DOHH2 (cell line): Measurements from ENCODE around the gene PPP1R13B.

Experiments used
- H3F3A ChIP-seq: fragments of 200-600 bp; sonication (generic), shearing (Covaris generic); 2 replicates; pipeline ENCODE4 v1.6.0; 2016; ENCODE audit warnings: antibody characterized with exemption, mild to moderate bottlenecking; ENCODE audit not compliant: control insufficient read depth, insufficient read depth
- H3K27ac ChIP-seq: fragments of 200-600 bp; sonication (generic); 2 replicates; pipeline ENCODE4 v1.5.1; 2014; ENCODE audit warnings: low read depth, mild to moderate bottlenecking, low read length, moderate library complexity
- H3K27me3 ChIP-seq: fragments of 200-600 bp; sonication (generic); 2 replicates; pipeline ENCODE4 v1.6.1; 2014; ENCODE audit warnings: mild to moderate bottlenecking, low read length, mixed read lengths; ENCODE audit not compliant: control insufficient read depth
- H3K36me3 ChIP-seq: fragments of 200-600 bp; sonication (generic); 2 replicates; pipeline ENCODE4 v1.6.1; 2014; ENCODE audit warnings: mild to moderate bottlenecking, low read length, moderate library complexity, mixed read lengths; ENCODE audit not compliant: control insufficient read depth
- H3K4me1 ChIP-seq: fragments of 200-600 bp; sonication (generic); 2 replicates; pipeline ENCODE4 v1.6.1; 2014; ENCODE audit warnings: mild to moderate bottlenecking, low read length, mixed read lengths; ENCODE audit not compliant: control insufficient read depth
- H3K4me2 ChIP-seq: fragments of 200-600 bp; sonication (generic); 2 replicates; pipeline ENCODE4 v1.6.0; 2014; ENCODE audit warnings: mild to moderate bottlenecking, low read length, moderate library complexity
- H3K4me3 ChIP-seq: fragments of 200-600 bp; sonication (generic); 2 replicates; pipeline ENCODE4 v1.5.1; 2014; ENCODE audit warnings: mild to moderate bottlenecking, low read length, mixed read lengths
- H3K79me2 ChIP-seq: fragments of 200-600 bp; sonication (generic); 2 replicates; pipeline ENCODE4 v1.6.1; 2014; ENCODE audit warnings: mild to moderate bottlenecking, low read length, mixed read lengths; ENCODE audit not compliant: control insufficient read depth
- H3K9me2 ChIP-seq: fragments of 200-600 bp; sonication (generic); replicated peaks from 2 replicates; pipeline ENCODE4 v1.6.1; 2014; ENCODE audit warnings: mild to moderate bottlenecking, low read length, mixed read lengths; ENCODE audit not compliant: control insufficient read depth
- H3K9me3 ChIP-seq: fragments of 200-600 bp; sonication (generic); 2 replicates; pipeline ENCODE4 v1.6.1; 2014; ENCODE audit warnings: antibody characterized with exemption, low read length, mixed read lengths; ENCODE audit not compliant: control insufficient read depth, insufficient read depth
- H4K20me1 ChIP-seq: fragments of 200-600 bp; sonication (generic); 2 replicates; pipeline ENCODE4 v1.6.0; 2014; ENCODE audit warnings: low read depth, mild to moderate bottlenecking, antibody characterized with exemption, low read length, moderate library complexity; ENCODE audit not compliant: control insufficient read depth, insufficient read depth
- EZH2phosphoT487 ChIP-seq: fragments of 200-600 bp; sonication (generic); IDR thresholded peaks from 2 replicates; pipeline ENCODE4 v1.6.1; 2017; ENCODE audit warnings: borderline replicate concordance, mild to moderate bottlenecking, antibody characterized with exemption, low read length, moderate library complexity, mixed read lengths
- TF ChIP-seq, protein P1 (sequence below): fragments of 200-600 bp; sonication (generic); IDR thresholded peaks from one replicate; pipeline ENCODE4 v1.5.1; 2014; ENCODE audit warnings: antibody characterized with exemption, mild to moderate bottlenecking, low read depth, low read length; ENCODE audit not compliant: poor library complexity, severe bottlenecking

The PPP1R13B gene

DNA sequence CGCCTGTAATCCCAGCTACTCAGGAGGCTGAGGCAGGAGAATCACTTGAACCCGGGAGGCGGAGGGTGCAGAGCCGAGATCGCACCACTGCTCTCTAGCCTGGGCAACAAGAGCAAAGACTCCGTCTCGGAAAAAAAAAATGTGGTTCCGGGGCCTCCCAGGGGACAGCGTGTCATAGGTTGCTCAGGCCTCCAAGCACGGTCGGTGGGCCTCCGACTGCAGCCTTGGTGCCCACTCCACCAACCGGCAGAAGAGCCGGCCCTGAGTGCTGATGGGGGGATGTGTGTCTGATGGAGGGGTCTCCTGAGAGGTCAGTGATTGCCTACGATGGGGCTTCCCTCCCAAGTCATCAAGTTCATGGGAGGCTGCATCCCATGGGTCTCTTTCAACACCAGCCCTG lies 115.9 kb downstream of the PPP1R13B start:
- TF ChIP-seq EZH2phosphoT487: no peak
- TF ChIP-seq, protein P1, sequence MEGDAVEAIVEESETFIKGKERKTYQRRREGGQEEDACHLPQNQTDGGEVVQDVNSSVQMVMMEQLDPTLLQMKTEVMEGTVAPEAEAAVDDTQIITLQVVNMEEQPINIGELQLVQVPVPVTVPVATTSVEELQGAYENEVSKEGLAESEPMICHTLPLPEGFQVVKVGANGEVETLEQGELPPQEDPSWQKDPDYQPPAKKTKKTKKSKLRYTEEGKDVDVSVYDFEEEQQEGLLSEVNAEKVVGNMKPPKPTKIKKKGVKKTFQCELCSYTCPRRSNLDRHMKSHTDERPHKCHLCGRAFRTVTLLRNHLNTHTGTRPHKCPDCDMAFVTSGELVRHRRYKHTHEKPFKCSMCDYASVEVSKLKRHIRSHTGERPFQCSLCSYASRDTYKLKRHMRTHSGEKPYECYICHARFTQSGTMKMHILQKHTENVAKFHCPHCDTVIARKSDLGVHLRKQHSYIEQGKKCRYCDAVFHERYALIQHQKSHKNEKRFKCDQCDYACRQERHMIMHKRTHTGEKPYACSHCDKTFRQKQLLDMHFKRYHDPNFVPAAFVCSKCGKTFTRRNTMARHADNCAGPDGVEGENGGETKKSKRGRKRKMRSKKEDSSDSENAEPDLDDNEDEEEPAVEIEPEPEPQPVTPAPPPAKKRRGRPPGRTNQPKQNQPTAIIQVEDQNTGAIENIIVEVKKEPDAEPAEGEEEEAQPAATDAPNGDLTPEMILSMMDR: no peak
- Histone ChIP-seq H3K79me2 (no peaks in the 10 kb centered on the region), H3K4me2 (no peak overlapping the region), H3K4me3 (no peak overlapping the region), H4K20me1 (no peaks in the 10 kb centered on the region), H3K27ac (no peak overlapping the region), H3K9me3 (no peaks in the 10 kb centered on the region), H3K9me2 (no peaks in the 10 kb centered on the region), H3K36me3 (peaks cover 26% of the 10 kb centered on the region), H3F3A (no peaks in the 10 kb centered on the region), H3K4me1 (no peaks in the 10 kb centered on the region), H3K27me3 (no peaks in the 10 kb centered on the region)

DNA sequence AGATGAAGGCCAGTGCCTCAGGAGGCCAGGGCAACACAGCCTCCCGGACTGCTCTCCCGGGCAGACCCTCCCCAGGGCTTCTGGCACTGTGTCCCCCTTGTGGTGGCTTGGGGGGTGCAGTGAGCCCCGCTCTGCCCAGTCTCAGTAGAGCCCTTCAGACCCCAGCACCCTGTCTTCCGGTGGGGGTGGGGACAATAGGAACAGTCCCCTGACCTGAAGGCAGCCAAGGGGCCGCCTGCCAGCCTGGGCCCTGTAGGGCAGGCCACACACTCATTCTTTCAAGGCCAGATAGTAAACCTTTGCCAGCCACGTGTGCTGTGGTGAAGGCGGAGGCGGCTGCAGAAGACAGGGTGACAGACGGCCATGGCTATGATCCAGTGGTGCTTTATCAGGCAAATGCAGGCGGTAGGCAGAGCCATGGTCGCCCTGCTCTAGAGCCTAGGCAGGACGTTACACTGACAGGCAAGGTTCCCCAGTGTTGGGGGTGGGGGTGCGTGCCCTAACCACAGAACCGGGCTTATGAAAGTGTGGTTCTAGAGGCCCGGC lies 116.8 kb downstream of the PPP1R13B start:
- Histone ChIP-seq H3F3A (no peaks in the 10 kb centered on the region), H3K79me2 (no peaks in the 10 kb centered on the region), H4K20me1 (no peaks in the 10 kb centered on the region), H3K9me3 (no peaks in the 10 kb centered on the region), H3K27me3 (no peaks in the 10 kb centered on the region), H3K36me3 (peaks cover 26% of the 10 kb centered on the region), H3K4me1 (no peaks in the 10 kb centered on the region), H3K27ac (no peak overlapping the region), H3K4me2 (no peak overlapping the region), H3K9me2 (no peaks in the 10 kb centered on the region), H3K4me3 (no peak overlapping the region)
- TF ChIP-seq EZH2phosphoT487: no peak
- TF ChIP-seq, protein P1: no peak

DNA sequence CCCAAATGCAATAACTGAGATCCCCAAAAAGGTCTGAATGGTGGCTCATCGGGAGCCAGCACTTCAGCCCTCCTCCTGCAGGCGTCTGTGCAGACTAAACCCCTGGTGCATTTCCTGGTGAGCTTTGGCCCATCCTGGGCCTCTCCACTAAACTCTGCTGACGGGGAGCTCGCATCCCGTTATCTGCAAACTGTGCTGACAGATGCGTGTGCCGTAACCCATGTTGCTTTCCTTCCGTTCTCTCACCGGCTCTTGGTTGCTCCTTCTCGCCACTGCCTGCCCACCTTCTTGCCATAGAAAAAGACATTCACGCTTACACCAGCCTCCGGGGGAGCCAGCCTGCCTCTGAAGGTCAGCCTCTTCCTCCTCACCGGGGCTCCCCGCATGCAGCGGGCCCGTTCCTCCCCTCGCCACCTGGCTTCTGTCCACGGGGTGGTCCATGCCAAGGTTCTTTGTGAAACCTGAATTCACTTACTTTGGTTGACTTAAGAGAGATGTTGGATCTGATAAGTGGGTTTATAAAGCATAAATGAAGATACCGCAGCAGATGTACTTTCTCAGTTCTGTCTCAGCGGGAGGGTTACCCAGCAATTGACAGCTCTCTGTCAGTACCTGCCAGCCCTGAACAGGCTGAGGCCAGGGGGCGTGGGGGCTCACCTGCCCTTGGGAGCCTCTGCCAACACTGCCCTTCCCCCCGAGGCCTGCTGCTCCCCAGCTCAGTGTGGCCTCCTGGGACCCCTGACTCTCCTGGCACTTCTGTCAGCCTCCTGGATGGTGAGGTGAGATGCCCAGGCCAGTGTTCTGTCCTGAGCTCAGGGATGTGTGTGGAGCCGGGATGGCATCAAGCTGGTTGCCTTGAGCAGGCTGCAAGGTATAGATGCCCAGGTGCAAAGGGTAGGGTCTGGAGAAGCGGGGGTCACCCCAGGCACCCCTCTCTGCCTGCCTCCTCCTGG lies 117.6 kb downstream of the PPP1R13B start:
- Histone ChIP-seq H4K20me1 (no peaks in the 10 kb centered on the region), H3K4me2 (no peak overlapping the region), H3K27ac (no peak overlapping the region), H3K4me3 (no peak overlapping the region), H3K27me3 (no peaks in the 10 kb centered on the region), H3K36me3 (peaks cover 26% of the 10 kb centered on the region), H3K4me1 (no peaks in the 10 kb centered on the region), H3K79me2 (no peaks in the 10 kb centered on the region), H3K9me2 (no peaks in the 10 kb centered on the region), H3K9me3 (no peaks in the 10 kb centered on the region), H3F3A (no peaks in the 10 kb centered on the region)
- no peak for TF ChIP-seq EZH2phosphoT487
- TF ChIP-seq, protein P1: no peak
